Stomach (tissue), 9 donors: ENCODE data around the gene KLF5. TPM values are rescaled to one million over a fixed set of nuclear protein-coding genes. Genes with fewer than 3 reads are reported as not detected.
"Not testable (repeated sequence)": the region's sequence is repeated elsewhere in the genome, so short reads cannot be mapped to it uniquely, and the experiment has no call there.

Experiments used
- DNase-seq, 2 donors: peaks; one replicate each; pipeline versions ENCODE4 v3.0.0 to v3.0.0-alpha.2; 2013 to 2019
- H3K27ac ChIP-seq, 5 donors: fragments of 200-600 bp in 4 of 5; sonication (generic) in 4 of 5; one replicate each; pipeline ENCODE4 v1.5.1; 2013 to 2019; ENCODE audit warnings: mild to moderate bottlenecking in 1 of 5, moderate library complexity in 1 of 5
- H3K27me3 ChIP-seq, 3 donors: fragments of 200-600 bp; sonication (generic); one replicate each; pipeline ENCODE4 v1.5.1; 2017 to 2019; ENCODE audit warnings: mixed run types in 1 of 3
- H3K36me3 ChIP-seq, 4 donors: fragments of 200-600 bp; sonication (generic); 1 replicate in 3 of 4; 2 replicates in 1 of 4; pipeline ENCODE4 v1.5.1; 2016 to 2019
- H3K4me1 ChIP-seq, 4 donors: fragments of 200-600 bp; sonication (generic); one replicate each; pipeline ENCODE4 v1.5.1; 2016 to 2019
- H3K4me3 ChIP-seq, 4 donors: fragments of 200-600 bp; sonication (generic) in 3 of 4; one replicate each; pipeline ENCODE4 v1.5.1; 2016 to 2019; ENCODE audit warnings: mild to moderate bottlenecking in 1 of 4
- H3K9me3 ChIP-seq, 4 donors: fragments of 200-600 bp; sonication (generic); one replicate each; pipeline ENCODE4 v1.5.1; 2016 to 2019
- CTCF ChIP-seq, 7 experiments: fragments of 450-650 bp in 4 of 7; fragments of 200-600 bp in 3 of 7; sonication (generic) in 3 of 7; IDR thresholded peaks; one replicate each; pipeline ENCODE4 v1.5.1; 2016 to 2019; ENCODE audit warnings: antibody characterized with exemption in 7 of 7, control low read depth in 2 of 7, mild to moderate bottlenecking in 1 of 7
- EP300 ChIP-seq: sonication (generic); formaldehyde crosslinking; IDR thresholded peaks from one replicate; pipeline ENCODE4 v1.6.1; 2017; ENCODE audit warnings: antibody characterized with exemption
- POLR2A ChIP-seq, 4 donors: fragments of 450-650 bp; IDR thresholded peaks; one replicate each; pipeline ENCODE4 v1.6.1; 2016; ENCODE audit warnings: antibody characterized with exemption in 4 of 4, control low read depth in 2 of 4, mild to moderate bottlenecking in 1 of 4, moderate library complexity in 1 of 4
- POLR2AphosphoS5 ChIP-seq, 3 donors: sonication (generic); formaldehyde crosslinking; IDR thresholded peaks; one replicate each; pipeline ENCODE4 v1.6.1; 2016; ENCODE audit warnings: antibody characterized with exemption in 3 of 3
- WGBS, 5 donors: extraction: QIAGEN DNeasy Blood & Tissue Kit in 3 of 5; methylation state at CpG; one replicate each; pipeline versions ENCODE4 v1.1.5 to v1.1.7; 2013 to 2018; 5-methylcytosine and 5-hydroxymethylcytosine counted together
- intact Hi-C: fragments of 100-400 bp; cut with DNase I; formaldehyde crosslinking; loops from one replicate; pipeline ENCODE4 v1.15.1; 2023; ENCODE audit warnings: low total_unique reads
- polyA plus RNA-seq, 3 donors: library from polyadenylated mRNA; stranded (reverse); fragments of 200-250 nt; gene quantifications; one replicate each; pipeline ENCODE4 v1.2.3, GENCODE V29; 2013
- total RNA-seq, 5 donors: library from RNA; depleted of rRNA; stranded (reverse); fragments of >200 nt; gene quantifications; one replicate each; pipeline versions ENCODE4 v1.1.0 to v1.2.3, GENCODE V29; 2014 to 2016
- donor health status: healthy with polysubstance abuse.
- donor health status: Bipolar disorder and iron deficiency.
- donor health status: healthy.

Gene KLF5
- total and polyA plus RNA-seq, 8 donors = 23.7 to 585 (median 78.1) TPM

- no peak overlapping the region for H3K27ac ChIP-seq
- no peak for DNase-seq
- H3K27me3 ChIP-seq = no peaks in the 10 kb centered on the region
- H3K36me3 ChIP-seq = no peaks in the 10 kb centered on the region
- no peak overlapping the region for H3K4me3 ChIP-seq
- 42 to 57% (median 46%) methylated on average over 2 of the region's 2 CpGs for WGBS, 5 donors
- no peaks in the 10 kb centered on the region for H3K4me1 ChIP-seq
- intact Hi-C loops = no loop called here
- TF ChIP-seq POLR2AphosphoS5 (IDR thresholded peaks at IDR 0.05) = no peak
- no peak for TF ChIP-seq CTCF (IDR thresholded peaks at IDR 0.05)
- TF ChIP-seq EP300 = no peak
- no peak for TF ChIP-seq POLR2A (IDR thresholded peaks at IDR 0.05)
- H3K9me3 ChIP-seq = no peaks in the 10 kb centered on the region
Measured at GRCh38 chr13:73096173-73096572, 37.4 kb downstream of the KLF5 start.

- intact Hi-C loops = no loop called here
- no peak for TF ChIP-seq POLR2AphosphoS5 (IDR thresholded peaks at IDR 0.05)
- TF ChIP-seq CTCF (IDR thresholded peaks at IDR 0.05) = no peak
- no peak for TF ChIP-seq POLR2A (IDR thresholded peaks at IDR 0.05)
- no peak for TF ChIP-seq EP300
- WGBS, 5 donors = 73 to 77% (median 76%) methylated on average over 5 of the region's 5 CpGs
Measured at GRCh38 chr13:73096638-73097037, 37.8 kb downstream of the KLF5 start.

GRCh38 chr13:73100781-73101180 lies 42.0 kb downstream of the KLF5 start:
- H3K4me3 ChIP-seq, H3K27me3 ChIP-seq, H3K27ac ChIP-seq, H3K4me1 ChIP-seq, H3K36me3 ChIP-seq, intact Hi-C loops, H3K9me3 ChIP-seq, DNase-seq: not testable (repeated sequence)
- 92 to 98% (median 96%) methylated on average over 10 of the region's 10 CpGs for WGBS, 5 donors

More at GRCh38 chr13:73096638-73097037, 37.8 kb downstream of the KLF5 start:
- no peak for DNase-seq
- Histone ChIP-seq H3K27ac (no peak overlapping the region), H3K27me3 (no peaks in the 10 kb centered on the region), H3K4me3 (no peak overlapping the region), H3K4me1 (peaks cover 0 to 3% (median 0%) of the 10 kb centered on the region in 4 donors), H3K36me3 (no peaks in the 10 kb centered on the region), H3K9me3 (no peaks in the 10 kb centered on the region)

- intact Hi-C loops = no loop called here
Measured at GRCh38 chr13:73101351-73102007, 42.7 kb downstream of the KLF5 start.

More at GRCh38 chr13:73101351-73102007, 42.7 kb downstream of the KLF5 start:
- Histone ChIP-seq H3K4me3 (no peak overlapping the region), H3K27me3 (no peaks in the 10 kb centered on the region), H3K36me3 (no peaks in the 10 kb centered on the region), H3K27ac (no peak overlapping the region), H3K9me3 (no peaks in the 10 kb centered on the region), H3K4me1 (peaks cover 0 to 7% (median 2%) of the 10 kb centered on the region in 4 donors)
- no peak for TF ChIP-seq POLR2AphosphoS5 (IDR thresholded peaks at IDR 0.05)
- TF ChIP-seq EP300 = no peak
- no peak for TF ChIP-seq CTCF (IDR thresholded peaks at IDR 0.05)
- no peak for TF ChIP-seq POLR2A (IDR thresholded peaks at IDR 0.05)
- 51 to 78% (median 56%) methylated on average over 2 of the region's 2 CpGs for WGBS, 5 donors
- no peak for DNase-seq
